NCI-H446 treated with DMSO at 0.1 percent for 48 hours (cell line): ENCODE results near the gene NAGK.
"Not testable (repeated sequence)": the region's sequence is repeated elsewhere in the genome, so short reads cannot be mapped to it uniquely, and the experiment has no call there.

Source experiments
- DNase-seq: peaks from one replicate; lab custom pipeline; 2025; lab: John Stamatoyannopoulos, UW

The NAGK gene

DNA sequence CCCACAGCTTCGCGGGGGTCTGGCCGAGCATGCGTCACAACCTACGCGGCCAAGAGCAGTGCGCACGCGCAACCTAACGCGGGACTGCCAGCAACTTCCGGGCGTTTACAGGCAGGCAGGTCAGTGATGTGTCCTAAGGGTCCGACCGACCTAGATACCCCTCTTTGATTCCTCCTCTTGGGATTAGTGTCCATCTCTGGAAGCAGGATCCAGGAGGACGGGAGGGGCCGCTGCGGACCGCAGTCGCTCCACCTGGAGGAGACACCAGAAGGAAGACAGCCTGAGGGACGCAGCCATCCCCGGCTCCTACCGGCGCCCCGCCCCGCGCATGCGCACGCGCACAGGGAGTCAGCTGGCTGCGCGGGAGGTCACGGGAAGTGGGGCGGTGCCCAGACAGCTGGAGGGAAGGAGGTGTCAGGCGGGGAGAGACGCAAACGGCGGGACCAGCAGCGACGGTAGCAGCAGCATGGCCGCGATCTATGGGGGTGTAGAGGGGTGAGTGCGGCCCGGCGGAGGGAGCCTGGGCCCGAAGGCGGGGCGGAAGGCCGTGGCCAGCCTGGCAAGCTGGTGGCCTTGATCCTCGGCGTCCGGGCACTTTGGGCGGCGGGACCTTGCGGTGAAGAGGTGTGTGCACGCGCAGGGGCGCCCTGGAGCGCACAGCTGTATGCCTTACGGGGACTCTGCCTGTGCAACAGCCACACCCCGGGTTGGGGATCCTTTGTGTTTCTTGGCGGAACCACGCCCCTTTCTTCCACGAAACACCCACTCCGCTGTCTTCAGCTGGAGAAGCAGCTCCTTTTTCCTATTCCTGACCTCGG lies at the start of gene NAGK:
Gene NAGK, plus strand, starts transcription at position 431 of the 818 bp plus-strand sequence. Its CDS starts 36 bp downstream, at position 467.
- peak; percentile 86 for DNase-seq

DNA sequence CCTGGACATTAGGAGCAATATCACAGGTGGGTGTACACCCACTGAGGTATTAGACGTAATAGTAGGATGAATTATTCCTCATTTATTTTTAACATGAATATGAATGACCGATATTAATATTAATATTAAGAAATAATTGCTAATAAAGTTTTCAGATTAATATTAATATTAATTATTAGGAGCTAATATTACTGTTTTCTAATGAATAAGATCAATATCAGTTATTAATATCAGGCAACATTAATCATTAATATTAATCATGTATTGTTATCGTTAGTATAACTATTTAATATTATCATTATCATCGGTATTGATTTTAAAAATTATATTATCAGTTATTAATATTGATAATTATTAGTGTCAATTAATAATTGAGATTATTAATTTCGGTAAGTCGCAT lies 48.5 kb upstream of the NAGK start:
- DNase-seq, result not testable (repeated sequence)

DNA sequence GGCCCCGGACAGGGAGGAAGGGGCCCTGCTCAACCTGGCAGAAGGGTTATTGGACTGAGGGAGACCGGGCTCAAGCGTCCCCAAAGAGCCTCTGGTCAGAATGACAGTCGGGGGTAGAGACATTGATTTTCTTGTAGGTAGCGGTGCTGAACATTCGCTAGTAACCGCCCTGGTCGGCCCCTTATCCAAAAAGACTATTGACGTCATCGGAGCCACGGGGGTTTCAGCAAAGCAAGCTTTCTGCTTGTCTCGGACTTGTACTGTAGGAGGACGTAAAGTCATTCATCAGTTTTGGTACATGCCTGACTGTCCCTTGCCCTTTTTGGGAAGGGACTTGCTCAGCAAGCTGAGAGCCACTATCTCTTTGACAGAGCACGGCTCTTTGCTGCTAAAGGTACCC lies 47.1 kb upstream of the NAGK start:
- not testable (repeated sequence) for DNase-seq

DNA sequence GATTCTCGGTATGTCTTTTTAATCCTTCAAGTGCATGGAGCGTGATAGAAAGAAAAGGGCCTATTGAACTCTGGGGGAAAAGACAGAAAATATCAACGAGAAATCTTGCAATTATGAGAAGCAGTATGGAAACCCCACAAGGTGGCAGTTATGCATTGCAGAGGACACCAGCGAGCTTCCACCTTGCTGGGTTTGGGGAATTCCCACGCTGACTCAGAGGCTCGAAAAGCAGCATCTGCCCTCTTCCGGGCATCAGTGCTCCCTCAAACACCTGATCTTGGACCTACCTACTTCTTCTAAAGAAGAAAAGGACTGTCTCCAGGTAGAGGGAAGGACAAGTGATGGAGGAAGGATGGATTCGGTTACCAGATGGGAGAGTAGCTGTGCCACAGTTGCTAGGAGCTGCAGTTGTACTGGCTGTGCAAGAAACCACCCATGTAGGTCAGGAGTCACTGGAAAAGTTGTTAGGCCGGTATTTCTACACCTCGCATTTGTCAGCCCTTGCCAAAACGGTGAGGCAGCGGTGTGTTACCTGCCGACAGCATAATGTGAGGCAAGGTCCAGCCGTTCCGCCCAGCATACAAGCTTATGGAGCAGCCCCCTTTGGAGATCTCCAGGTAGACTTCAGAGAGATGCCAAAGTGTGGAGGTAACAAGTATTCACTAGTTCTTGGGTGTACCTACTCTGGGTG lies 44.8 kb upstream of the NAGK start:
- DNase-seq, result not testable (repeated sequence)

DNA sequence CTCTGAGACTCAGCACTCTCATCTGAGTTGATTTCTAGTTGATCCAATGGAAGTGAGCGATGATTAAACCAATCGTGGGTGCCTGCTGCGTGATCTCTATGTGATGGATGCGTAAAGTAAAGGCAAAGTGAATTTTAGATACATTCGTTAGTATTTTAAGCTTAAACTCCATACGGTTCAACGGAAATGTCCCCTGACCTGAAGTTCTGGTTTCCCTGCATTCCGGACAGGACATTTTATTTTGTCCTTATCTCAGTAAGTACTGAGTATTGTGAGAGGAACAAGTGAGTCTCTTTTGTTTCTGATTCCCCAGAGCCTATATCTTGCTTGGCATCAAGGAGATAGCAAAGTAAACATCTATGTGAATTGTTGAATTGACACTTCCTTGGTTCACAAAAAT lies 32.2 kb upstream of the NAGK start:
- not testable (repeated sequence) for DNase-seq

DNA sequence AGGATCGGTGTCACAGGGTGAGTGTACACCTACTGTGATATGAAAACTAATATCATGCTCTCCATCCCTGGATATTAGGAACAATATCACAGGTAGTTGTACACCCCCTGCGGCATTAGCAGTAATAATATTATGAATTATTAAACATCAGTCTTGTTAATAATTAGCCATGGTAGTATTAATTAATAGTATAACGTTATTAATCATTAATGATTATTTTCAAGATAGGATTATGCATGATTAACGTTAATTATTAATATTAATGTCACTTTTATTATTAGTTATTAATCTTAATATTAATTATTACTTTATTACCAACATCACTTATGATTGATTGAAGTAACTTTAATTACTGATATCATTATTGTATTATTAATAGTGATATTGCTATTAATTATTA lies 26.2 kb upstream of the NAGK start:
- no peak for DNase-seq

DNA sequence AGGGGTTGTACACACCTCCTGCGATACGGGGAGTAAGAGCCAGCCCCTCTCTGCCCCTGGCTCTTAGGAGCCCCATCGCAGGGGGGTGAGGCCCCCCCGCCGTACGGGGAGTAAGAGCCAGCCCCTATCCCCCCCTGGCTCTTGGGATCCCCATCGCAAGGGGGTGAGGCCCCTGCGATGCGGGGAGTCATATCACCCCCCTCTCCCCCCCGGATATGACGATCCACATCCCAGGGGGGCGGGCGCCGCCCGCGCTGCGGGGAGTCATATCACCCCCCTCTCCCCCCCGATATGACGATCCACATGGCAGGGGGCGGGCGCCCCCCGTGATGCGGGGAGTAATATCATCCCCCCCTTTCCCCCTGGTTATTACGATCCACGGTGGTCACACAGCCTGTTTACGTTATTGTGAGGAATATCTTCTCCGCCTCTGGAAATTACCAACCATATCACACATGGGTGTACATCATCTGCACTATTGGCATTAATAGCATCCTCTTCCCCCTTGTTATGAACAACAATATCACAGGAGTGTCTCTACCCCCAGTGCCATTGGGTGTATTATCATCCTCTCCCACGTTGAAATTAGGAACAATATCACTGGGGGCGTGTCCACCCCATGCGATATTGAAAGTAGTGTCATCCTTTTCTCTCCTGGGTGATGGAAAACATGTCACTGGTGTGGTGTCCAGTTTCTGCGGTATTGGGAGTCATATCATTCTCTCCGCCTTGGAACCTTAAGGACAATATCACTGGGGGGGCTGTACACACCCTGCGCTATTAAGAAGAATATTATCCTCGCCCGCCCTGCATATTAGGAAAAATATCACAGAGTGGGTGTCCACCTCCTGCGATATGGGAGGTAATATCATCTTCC lies 24.7 kb upstream of the NAGK start:
- DNase-seq, result no peak

DNA sequence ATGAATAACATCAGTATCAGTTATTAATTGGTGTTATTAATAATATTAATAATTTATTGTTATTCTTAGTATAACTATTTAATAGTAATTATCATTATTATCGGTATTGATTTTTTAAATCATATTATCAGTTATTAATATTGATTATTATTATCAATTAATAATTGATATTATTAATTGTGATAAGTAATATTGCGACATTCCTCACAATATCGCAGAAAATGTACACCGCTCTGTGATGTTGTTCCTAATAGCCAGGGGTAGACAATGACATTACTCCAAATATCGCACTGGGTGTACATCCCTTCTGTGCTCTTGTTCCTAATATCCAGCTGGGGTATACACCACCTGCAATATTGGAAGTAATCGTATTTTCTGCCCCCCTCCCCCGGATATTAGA lies 23.3 kb upstream of the NAGK start:
- no peak for DNase-seq

DNA sequence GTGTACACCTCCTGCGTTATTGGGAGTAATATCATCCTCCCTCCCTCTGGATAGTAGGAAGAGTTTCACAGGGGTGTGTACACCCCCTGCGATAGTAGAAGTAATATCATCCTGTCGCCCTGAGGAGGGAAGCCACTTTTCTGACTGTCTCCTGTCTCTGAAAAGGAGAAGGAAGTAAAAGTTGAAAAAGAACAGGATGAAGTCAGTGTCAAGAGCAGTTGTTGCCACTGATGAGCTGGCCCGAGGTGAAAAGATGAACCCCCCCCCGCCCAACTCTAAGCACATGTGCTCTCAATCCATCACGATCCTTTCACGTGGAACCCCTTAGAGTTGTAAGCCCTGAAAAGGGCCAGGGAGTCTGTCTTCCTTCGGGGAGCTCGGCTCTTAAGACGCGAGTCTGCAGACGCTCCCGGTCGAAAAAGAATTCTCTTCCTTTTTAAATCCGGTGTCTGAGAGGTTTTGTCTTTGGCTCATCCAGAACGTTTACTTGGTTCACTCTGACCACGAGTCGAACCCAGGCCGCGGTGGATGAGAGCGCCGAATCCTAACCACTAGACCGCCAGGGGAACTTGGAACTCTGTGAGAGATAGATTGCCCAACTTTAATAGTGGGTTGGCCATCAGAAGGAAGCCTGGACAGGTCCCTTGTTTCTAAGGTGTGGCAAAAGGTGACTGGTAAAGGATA lies 22.4 kb upstream of the NAGK start:
- DNase-seq, result no peak

DNA sequence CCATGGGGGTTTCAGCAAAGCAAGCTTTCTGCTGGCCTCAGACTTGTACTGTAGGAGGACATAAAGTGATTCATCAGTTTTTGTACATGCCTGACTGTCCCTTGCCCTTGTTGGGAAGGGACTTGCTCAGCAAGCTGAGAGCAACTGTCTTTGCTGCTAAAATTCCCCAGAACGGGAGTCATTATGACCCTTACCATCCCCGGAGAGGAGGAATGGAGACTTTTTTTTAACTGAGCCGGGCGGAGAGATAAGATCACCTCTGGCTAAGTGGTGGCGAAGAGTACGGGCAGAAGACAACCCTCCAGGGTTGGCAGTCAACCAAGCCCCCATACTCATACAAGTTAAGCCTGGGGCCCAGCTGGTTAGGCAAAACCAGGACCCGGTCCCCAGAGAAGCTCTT lies 20.4 kb upstream of the NAGK start:
- DNase-seq, result no peak

DNA sequence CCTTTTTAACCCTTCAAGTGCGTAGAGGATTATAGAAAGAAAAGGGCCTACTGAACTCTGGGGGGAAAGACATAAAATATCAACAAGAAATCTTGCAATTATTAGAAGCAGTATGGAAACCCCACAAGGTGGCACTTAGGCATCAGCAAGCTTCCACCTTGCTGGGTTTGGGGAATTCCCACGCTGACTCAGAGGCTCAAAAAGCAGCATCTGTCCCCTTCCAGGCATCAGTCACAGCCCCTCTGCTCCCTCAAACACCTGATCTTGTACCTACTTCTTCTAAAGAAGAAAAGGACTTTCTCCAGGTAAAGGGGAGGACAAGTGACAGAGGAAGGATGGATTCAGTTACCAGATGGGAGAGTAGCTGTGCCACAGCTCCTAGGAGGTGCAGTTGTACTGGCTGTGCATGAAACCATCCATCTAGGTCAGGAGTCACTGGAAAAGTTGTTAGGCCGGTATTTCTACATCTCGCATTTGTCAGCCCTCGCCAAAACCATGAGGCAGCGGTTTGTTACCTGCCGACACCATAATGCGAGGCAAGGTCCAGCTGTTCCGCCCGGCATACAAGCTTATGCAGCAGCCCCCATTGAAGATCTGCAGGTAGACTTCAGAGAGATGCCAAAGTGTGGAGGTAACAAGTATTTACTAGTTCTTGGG lies 18.6 kb upstream of the NAGK start:
- DNase-seq, result not testable (repeated sequence)

DNA sequence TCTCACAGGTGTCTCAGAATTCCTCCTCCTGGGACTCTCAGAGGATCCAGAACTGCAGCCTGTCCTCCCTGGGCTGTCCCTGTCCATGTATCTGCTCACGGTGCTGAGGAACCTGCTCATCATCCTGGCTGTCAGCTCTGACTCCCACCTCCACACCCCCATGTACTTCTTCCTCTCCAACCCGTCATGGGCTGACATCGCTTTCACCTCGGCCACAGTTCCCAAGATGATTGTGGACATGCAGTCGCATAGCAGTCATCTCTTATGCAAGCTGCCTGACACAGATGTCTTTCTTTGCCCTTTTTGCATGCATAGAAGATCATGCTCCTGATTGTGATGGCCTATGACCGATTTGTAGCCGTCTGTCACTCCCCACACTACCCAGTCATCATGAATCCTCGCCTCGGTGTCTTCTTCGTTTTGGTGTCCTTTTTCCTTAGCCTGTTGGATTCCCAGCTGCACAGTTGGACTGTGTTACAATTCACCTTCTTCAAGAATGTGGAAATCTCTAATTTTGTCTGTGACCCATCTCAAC lies 13.2 kb upstream of the NAGK start:
- not testable (repeated sequence) for DNase-seq

DNA sequence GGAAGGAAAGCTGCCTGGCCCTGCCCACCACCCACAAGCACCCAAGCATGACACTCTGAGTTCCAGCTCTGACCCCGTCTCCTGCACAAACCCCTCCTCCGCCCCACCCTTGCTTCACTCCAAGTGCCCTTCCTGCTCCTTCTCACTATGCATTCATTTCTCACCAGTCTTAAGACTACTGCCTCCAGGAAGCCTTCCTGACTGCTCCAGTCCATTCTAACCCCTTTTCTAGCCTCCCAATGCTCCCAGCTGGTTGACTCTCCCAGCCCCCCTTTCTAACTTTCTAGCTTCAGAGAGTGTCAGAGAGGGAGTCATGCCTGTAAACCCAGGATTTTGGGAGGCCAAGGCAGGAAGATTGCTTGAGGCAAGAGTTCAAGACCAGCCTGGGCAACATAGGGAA lies 8.2 kb upstream of the NAGK start:
- no peak for DNase-seq

DNA sequence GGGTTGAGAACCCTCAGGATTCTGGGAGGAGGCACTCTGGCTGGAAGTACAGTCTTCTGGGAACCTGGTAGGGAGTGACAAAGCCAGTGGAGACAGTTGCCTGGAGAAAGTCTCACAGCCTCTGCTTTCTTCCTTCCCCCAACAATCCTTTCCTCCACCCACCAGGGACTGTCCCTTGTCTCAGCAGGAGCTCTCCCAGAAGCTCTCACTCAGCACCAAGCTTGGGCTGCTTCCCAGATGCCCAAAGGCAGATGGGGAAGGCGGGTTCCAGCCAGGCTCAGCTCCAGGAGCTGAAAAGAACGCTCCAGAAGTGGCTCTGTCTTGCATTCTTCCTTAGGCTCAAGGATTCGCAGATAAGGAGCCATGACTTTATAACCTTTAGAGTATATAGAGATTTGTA lies 7.6 kb upstream of the NAGK start:
- DNase-seq, result no peak

DNA sequence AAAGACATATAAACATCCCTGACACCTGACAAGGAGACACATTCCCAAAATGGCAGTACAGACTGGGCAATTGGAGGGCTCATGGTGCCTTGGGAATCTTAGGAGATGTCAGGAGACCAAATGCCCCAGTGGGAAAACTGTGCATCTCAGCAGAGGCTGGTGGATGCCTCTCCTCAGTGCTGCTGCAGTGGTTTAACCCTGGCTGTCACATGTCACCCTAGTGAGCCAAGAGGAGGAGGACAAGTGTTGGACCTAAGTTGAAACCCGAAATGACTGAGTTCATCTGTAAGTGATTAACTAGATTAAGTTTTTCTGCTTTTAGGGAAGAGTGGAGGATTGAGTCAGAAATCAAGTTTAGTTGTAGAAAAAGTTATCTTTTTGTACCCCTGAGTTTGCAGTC lies 5.2 kb upstream of the NAGK start:
- no peak for DNase-seq

DNA sequence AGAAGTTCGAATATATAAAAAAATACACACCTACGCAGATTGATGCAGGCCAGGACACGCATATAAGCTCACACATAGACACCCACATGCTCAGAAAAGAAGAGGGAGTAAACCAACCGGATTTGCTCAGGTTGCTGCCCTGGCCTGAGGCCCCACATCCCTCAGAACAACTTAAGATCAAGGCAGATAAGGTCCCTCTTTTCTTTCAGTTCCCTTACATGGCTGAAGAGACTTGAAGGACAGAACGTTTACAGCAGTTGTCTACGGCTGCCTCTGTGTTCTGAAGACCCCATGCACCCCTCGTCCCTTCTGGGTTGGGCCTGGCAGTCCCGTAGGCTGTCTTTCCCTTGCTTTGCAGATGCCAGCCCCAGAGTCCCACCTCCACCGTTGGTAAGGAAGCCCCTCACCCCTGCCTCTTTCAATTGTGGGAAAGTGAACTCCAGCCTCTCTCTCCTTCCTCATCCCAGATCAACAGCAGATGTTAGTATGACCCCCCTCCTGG lies 4.3 kb upstream of the NAGK start:
- DNase-seq, result no peak

DNA sequence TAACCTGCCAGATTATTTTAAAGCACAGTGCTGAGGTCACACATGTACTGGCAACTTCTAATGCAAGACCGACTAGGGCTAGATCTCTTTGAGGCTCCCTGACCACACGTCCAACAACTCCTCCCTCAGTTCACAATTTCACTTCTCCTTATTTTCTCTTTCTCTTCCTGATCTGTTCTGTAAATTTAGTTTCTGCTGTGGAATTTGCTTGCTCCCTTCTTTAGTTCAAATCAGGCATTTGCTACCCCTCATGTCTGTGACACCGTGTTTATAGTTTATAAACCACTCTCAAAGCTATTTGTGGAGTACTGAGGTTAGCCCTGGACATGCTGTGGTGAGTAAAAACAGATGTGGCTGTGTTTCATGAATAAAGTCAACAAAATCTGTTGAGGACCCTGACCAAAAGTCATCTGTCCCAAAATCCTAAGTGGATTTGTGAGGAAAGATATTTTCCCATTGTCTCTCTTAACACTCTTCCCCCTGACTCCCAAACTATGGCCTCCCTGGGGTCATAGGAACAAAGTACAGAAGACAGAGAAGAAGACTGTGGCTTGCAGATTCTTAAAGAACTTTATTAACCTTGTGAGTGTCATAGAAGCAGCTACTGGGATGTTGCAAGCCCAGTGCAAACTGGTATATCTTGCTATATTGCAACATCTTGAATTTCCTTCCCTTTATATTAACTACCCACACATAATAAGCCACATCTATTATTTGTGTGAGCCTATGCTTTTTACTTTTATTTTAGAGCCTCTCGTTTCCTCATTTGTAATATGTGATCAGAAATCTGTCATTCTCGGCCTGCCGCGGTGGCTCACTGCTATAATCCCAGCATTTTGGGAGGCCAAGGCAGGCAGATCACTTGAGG lies 3.5 kb upstream of the NAGK start:
- DNase-seq, result no peak

DNA sequence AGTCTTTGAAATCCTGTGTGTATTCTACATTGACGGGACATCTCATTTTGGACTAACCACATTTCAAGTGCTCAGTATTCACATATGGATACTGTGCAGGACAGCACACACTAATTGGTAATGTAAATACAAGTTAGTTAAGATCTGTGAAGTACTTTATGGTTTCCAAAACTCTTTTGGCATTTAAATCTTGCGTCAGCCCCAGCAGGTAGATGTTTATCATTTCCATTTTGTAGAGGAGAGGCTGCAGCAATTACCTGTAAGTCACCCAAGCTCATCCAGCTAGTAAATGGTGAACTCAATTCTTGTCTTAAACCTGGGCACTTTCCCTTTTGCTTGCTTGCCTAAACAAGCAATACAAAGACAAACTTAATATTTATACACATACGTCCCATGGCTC lies 1.6 kb upstream of the NAGK start:
- DNase-seq, result no peak

DNA sequence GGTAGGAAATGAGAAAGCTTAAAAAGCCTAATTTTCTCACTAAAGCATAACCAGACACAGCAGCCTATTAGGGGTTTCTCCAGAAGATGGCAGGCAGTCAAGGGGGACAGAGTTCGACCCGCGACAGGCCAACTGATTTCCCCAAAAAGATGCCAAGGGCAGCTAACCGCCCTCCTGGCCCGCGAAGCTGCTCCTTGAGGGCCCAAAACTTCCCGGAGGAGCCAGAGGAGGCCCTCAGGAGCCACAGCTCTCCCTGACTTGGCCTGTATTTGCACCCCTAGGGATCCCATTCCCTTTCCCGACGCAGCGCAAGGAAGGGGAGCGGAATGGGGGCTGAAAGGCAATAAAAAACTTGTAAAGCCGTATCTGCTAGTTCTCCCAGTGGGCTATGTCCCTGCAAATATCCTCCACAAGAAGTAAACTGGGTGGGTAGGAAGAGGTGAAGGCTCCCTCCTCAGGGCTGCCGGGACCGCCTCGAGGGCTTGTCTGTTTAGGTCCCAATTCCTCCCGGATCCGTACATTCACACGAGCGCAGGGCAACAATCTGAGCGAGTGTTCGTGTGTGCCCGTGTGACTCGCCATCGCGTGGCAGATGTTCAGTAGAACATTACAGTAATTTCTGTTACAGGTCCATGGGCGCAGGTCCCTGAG lies 756 bp upstream of the NAGK start:
- no peak for DNase-seq
